K562 (cell line): Measurements from ENCODE around the gene BCL10. TPM values are rescaled to one million over a fixed set of nuclear protein-coding genes. Genes with fewer than 3 reads are reported as not detected.

Experiments used
- FOXK2 ChIP-seq, 2 experiments: fragments of 450-650 bp; IDR thresholded peaks in 1 of 2; conservative IDR thresholded peaks in 1 of 2; 2 replicates each; pipeline ENCODE4 v1.6.1; 2016; ENCODE audit warnings: low read depth in 2 of 2, mild to moderate bottlenecking in 1 of 2
- L3MBTL2 ChIP-seq: fragments of 450-650 bp; IDR thresholded peaks from 2 replicates; pipeline ENCODE4 v1.6.1; 2016; ENCODE audit warnings: mild to moderate bottlenecking, moderate library complexity
- MAFG ChIP-seq: fragments of 450-650 bp; conservative IDR thresholded peaks from 2 replicates; pipeline ENCODE4 v1.6.1; 2016; ENCODE audit warnings: missing genetic modification characterization, missing compliant biosample characterization
- NCOA4 ChIP-seq: fragments of 450-650 bp; IDR thresholded peaks from 2 replicates; pipeline ENCODE4 v1.6.1; 2018; ENCODE audit warnings: mild to moderate bottlenecking; ENCODE audit not compliant: partially characterized antibody
- RCOR1 ChIP-seq, 2 experiments: IDR thresholded peaks; 2 replicates each; pipeline ENCODE4 v1.6.1; 2012; ENCODE audit warnings: low read depth in 2 of 2, low read length in 2 of 2, borderline replicate concordance in 1 of 2, improper control_type of control experiment in 1 of 2
- SRSF9 ChIP-seq: fragments of 200-400 bp; formaldehyde crosslinking; IDR thresholded peaks from 2 replicates; pipeline ENCODE4 v1.6.1; 2017; ENCODE audit warnings: low read depth, low read length, borderline replicate concordance
- TARDBP ChIP-seq: fragments of 450-650 bp; IDR thresholded peaks from 2 replicates; pipeline ENCODE4 v1.6.1; 2016
- TOE1 ChIP-seq, 2 experiments: fragments of 450-650 bp in 1 of 2; sonication (generic) in 1 of 2; formaldehyde crosslinking in 1 of 2; IDR thresholded peaks; 2 replicates each; pipeline versions ENCODE4 v1.7.1 to v1.8.0; 2016 to 2022; ENCODE audit warnings: borderline replicate concordance in 2 of 2, mild to moderate bottlenecking in 2 of 2, antibody characterized with exemption in 1 of 2, inconsistent platforms in 1 of 2, low read depth in 1 of 2, missing genetic modification reagents in 1 of 2, moderate library complexity in 1 of 2
- ZBTB12 ChIP-seq: fragments of 250-450 bp; sonication (Bioruptor Pico); IDR thresholded peaks from 2 replicates; pipeline ENCODE4 v1.4.0; 2020
- ZKSCAN3 ChIP-seq: fragments of 250-450 bp; sonication (Bioruptor Pico); IDR thresholded peaks from 2 replicates; pipeline ENCODE4 v1.4.0; 2020
- ZNF277 ChIP-seq: fragments of 250-450 bp; sonication (Bioruptor Pico); IDR thresholded peaks from 2 replicates; pipeline ENCODE4 v1.8.0; 2022; ENCODE audit warnings: inconsistent platforms, mild to moderate bottlenecking, moderate library complexity, borderline replicate concordance
- ZNF583 ChIP-seq: fragments of 250-450 bp; sonication (Bioruptor Pico); IDR thresholded peaks from 2 replicates; pipeline ENCODE4 v1.4.0; 2020
- ZNF696 ChIP-seq: fragments of 250-450 bp; sonication (Bioruptor Pico); conservative IDR thresholded peaks from 2 replicates; pipeline ENCODE4 v1.4.0; 2020; ENCODE audit warnings: mild to moderate bottlenecking, moderate library complexity
- polyA plus RNA-seq, 8 experiments: library from polyadenylated mRNA; depleted of rRNA in 4 of 8; stranded (reverse) in 5 of 8; unstranded in 3 of 8; fragments of >200 nt; fragmentation: Nextera tagmentation in 2 of 8; fragmentation: Illumina TruSeq in 1 of 8; extraction: Ambion mirVana in 2 of 8; extraction: Trizol in 1 of 8; gene quantifications; 2 replicates each; pipeline versions ENCODE4 v1.2.1 to v1.2.3, GENCODE V29; 2011 to 2014; ENCODE audit warnings: inconsistent platforms in 1 of 8, missing spikeins in 1 of 8
- total RNA-seq, 7 experiments: library from RNA; depleted of rRNA in 6 of 7; stranded (reverse); fragments of >200 nt in 6 of 7; fragmentation: Illumina TruSeq in 2 of 7; extraction: Trizol in 2 of 7; gene quantifications; 2 replicates each; pipeline versions ENCODE4 v1.2.1 to v1.2.3, GENCODE V29; 2011 to 2021; ENCODE audit warnings: low replicate concordance in 1 of 7
- TF ChIP-seq, protein P1 (sequence below): sonication (generic); formaldehyde crosslinking; IDR thresholded peaks from 2 replicates; pipeline ENCODE4 v1.8.0; 2022; ENCODE audit warnings: missing genetic modification reagents, mild to moderate bottlenecking, borderline replicate concordance
- TF ChIP-seq, protein P2 (sequence below), 2 experiments: fragments of 250-450 bp in 1 of 2; fragments of 450-650 bp in 1 of 2; sonication (Bioruptor Pico) in 1 of 2; IDR thresholded peaks; 2 replicates each; pipeline versions ENCODE4 v1.6.1 to v1.8.0; 2016 to 2021; ENCODE audit warnings: mild to moderate bottlenecking in 2 of 2, moderate library complexity in 2 of 2, missing compliant biosample characterization in 1 of 2, missing genetic modification characterization in 1 of 2
- TF ChIP-seq, protein P3 (sequence below): sonication (generic); formaldehyde crosslinking; IDR thresholded peaks from 2 replicates; pipeline ENCODE4 v1.8.0; 2022; ENCODE audit warnings: mild to moderate bottlenecking, missing genetic modification reagents, borderline replicate concordance
- TF ChIP-seq, protein P4 (sequence below): IDR thresholded peaks from 3 replicates; pipeline ENCODE4 v1.6.1; 2011; ENCODE audit warnings: borderline replicate concordance, mild to moderate bottlenecking; ENCODE audit not compliant: insufficient read length, insufficient read depth

Gene BCL10
- total and polyA plus RNA-seq, 9 of the 15 experiments (the other 6 are each of a cell fraction or from before 2014, with no cell fraction given), result 8.0 to 19.4 (median 12.3) TPM

GRCh38 chr1:85259118-85259911, 17.1 kb downstream of the BCL10 start, which contains the start of gene C1orf52 (continued):
- TF ChIP-seq TOE1 (IDR thresholded peaks at IDR 0.05; ENCODE audit: borderline replicate concordance) (peak; percentile 54; the same call in 1 of the 2 replicates), TOE1 (CRISPR knock-in tag; IDR thresholded peaks at IDR 0.05; ENCODE audit: borderline replicate concordance, low read depth) (no peak), FOXK2 (conservative IDR thresholded peaks at IDR 0.05 in 1 of 2, IDR thresholded peaks at IDR 0.05 in 1 of 2; ENCODE audit: low read depth in 2 of 2) (peak; percentile 10 to 51; a peak in 2 of 4 replicates), ZNF583 (CRISPR knock-in tag) (no peak), ZNF696 (CRISPR knock-in tag) (no peak), ZNF277 (CRISPR knock-in tag) (no peak), MAFG (tag) (no peak), ZKSCAN3 (CRISPR knock-in tag) (no peak), L3MBTL2 (peak; percentile 66), RCOR1 (IDR thresholded peaks at IDR 0.05; ENCODE audit: borderline replicate concordance in 1 of 2, low read depth in 2 of 2, low read length in 2 of 2) (peak in 1 of 2 experiments; percentile 50; a peak in 1 of 4 replicates), TARDBP (no peak), SRSF9 (no peak), NCOA4 (no peak), ZBTB12 (CRISPR knock-in tag) (no peak)
- TF ChIP-seq, protein P1, sequence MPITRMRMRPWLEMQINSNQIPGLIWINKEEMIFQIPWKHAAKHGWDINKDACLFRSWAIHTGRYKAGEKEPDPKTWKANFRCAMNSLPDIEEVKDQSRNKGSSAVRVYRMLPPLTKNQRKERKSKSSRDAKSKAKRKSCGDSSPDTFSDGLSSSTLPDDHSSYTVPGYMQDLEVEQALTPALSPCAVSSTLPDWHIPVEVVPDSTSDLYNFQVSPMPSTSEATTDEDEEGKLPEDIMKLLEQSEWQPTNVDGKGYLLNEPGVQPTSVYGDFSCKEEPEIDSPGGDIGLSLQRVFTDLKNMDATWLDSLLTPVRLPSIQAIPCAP (CRISPR knock-in tag), result no peak
- TF ChIP-seq, protein P2, sequence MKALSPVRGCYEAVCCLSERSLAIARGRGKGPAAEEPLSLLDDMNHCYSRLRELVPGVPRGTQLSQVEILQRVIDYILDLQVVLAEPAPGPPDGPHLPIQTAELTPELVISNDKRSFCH (CRISPR knock-in tag; IDR thresholded peaks at IDR 0.05), result no peak
- TF ChIP-seq, protein P2 (tag; IDR thresholded peaks at IDR 0.05), result no peak
- TF ChIP-seq, protein P3, sequence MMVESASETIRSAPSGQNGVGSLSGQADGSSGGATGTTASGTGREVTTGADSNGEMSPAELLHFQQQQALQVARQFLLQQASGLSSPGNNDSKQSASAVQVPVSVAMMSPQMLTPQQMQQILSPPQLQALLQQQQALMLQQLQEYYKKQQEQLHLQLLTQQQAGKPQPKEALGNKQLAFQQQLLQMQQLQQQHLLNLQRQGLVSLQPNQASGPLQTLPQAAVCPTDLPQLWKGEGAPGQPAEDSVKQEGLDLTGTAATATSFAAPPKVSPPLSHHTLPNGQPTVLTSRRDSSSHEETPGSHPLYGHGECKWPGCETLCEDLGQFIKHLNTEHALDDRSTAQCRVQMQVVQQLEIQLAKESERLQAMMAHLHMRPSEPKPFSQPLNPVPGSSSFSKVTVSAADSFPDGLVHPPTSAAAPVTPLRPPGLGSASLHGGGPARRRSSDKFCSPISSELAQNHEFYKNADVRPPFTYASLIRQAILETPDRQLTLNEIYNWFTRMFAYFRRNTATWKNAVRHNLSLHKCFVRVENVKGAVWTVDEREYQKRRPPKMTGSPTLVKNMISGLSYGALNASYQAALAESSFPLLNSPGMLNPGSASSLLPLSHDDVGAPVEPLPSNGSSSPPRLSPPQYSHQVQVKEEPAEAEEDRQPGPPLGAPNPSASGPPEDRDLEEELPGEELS, result no peak
- TF ChIP-seq, protein P4, sequence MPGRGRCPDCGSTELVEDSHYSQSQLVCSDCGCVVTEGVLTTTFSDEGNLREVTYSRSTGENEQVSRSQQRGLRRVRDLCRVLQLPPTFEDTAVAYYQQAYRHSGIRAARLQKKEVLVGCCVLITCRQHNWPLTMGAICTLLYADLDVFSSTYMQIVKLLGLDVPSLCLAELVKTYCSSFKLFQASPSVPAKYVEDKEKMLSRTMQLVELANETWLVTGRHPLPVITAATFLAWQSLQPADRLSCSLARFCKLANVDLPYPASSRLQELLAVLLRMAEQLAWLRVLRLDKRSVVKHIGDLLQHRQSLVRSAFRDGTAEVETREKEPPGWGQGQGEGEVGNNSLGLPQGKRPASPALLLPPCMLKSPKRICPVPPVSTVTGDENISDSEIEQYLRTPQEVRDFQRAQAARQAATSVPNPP, result no peak
